ENCODE data around the gene YES1.

Gene YES1

GRCh38 chr18:681985-682384, 130.1 kb downstream of the YES1 start:
- DNase-seq: no peak

GRCh38 chr18:680392-680791, 131.7 kb downstream of the YES1 start:
- no peak for DNase-seq

GRCh38 chr18:679516-679915, 132.5 kb downstream of the YES1 start:
- DNase-seq: no peak

- DNase-seq: no peak
These were observed 133.4 kb downstream of the YES1 start for GRCh38 chr18:678482-679182.

DNA sequence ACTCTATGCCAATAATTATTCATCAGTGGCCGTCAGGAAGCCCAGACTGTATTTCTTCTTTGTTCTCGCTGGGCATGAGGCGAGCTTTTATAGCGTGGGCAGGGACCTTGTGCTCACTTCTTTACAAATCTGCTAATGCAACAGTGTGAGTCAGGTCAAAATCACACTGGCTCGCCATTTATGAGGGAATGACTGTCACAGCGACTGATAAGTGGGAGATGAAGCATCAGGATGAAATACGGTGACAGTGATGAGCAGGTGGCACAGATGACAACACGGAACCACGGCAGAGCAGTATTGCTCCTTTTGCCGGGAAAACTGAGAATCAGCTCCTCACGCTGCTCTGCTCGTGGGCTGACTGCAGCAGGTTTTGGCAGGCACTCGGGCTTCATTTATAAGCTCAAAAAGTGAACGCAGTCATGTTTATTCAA, 134.1 kb downstream of the YES1 start:
- no peak for DNase-seq

- no peak for DNase-seq
These were observed 134.9 kb downstream of the YES1 start for GRCh38 chr18:677145-677544.

GRCh38 chr18:676736-677135, 135.3 kb downstream of the YES1 start:
- no peak for DNase-seq

DNA sequence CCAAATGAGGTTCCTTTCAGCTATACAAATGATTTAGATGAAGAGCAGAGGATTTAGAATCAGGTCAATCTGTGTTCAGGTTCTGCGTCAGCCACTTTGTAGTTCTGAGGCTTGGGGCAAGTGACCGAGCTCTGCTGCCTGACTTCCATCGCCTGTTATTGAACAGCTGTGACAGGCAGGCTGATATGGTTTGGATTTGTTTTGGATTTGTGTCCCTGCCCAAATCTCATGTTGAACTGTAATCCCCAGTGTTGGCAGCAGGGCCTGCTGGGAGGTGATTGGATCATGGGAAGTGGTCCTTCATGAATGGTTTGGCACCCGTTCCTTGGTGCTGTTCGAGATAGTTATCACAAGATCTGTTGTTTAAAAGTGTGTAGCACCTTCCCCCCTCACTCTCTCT, 136.0 kb downstream of the YES1 start:
- DNase-seq: no peak

GRCh38 chr18:675307-675706, 136.7 kb downstream of the YES1 start:
- DNase-seq: no peak

DNA sequence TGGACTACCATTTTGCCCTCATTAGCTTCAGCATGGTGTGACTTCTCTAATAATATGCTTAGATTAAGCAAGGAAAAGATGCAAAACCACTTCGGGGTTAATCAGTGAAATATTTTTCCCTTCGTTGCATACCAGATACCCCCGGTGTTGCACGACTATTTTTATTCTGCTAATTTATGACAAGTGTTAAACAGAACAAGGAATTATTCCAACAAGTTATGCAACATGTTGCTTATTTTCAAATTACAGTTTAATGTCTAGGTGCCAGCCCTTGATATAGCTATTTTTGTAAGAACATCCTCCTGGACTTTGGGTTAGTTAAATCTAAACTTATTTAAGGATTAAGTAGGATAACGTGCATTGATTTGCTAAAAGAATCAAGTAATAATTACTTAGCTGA, 138.3 kb downstream of the YES1 start:
- DNase-seq: no peak

GRCh38 chr18:673317-673716, 138.7 kb downstream of the YES1 start:
- no peak for DNase-seq

Measured in NCI-H526 treated with DMSO at 0.1 percent for 48 hours (cell line).